ENCODE measurements around the gene USP17L30. TPM values are rescaled to one million over a fixed set of nuclear protein-coding genes. Genes with fewer than 3 reads are reported as not detected.
"Not testable (repeated sequence)": the region's sequence is repeated elsewhere in the genome, so short reads cannot be mapped to it uniquely, and the experiment has no call there.

Gene USP17L30
- total RNA-seq, 5 donors from 2014 or later (not counting 1 experiment from before 2014, with no cell fraction given): not detected

DNA sequence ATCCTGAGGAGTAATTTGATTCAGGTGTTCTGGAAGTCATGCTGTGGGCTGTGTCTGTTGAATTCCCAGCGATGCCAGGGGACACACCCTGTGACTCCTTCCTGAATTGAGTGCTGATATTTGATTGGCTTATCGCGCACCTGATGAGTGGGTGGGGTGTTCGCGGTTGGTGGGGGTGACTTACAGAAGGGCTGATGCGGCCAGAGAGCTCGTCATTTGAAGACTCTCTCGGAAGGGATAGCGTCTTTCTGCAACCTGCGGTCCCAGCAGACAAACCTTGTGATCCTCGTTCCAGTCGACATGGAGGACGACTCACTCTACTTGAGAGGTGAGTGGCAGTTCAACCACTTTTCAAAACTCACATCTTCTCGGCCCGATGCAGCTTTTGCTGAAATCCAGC is 14.3 kb upstream of the USP17L30 start, which contains the start of gene USP17L28:
TSS of gene USP17L28 (plus strand) at position 301 of the 400 bp plus-strand sequence. CDS start at position 301, 0 bp downstream.
- H3K9me3 ChIP-seq; H3K4me1 ChIP-seq (ENCODE audit: control insufficient read depth in 1 of 2, extremely low read depth in 1 of 2, insufficient read depth in 2 of 2, low read length in 2 of 2); H3K36me3 ChIP-seq (ENCODE audit: control insufficient read depth in 2 of 2, extremely low read depth in 1 of 2, insufficient read depth in 1 of 2, low read length in 1 of 2); H3K27ac ChIP-seq (ENCODE audit: low read length); CTCF ChIA-PET; POLR2A ChIA-PET; H3K4me3 ChIP-seq (ENCODE audit: control insufficient read depth in 1 of 2, extremely low read depth in 1 of 2, low read length in 1 of 2); DNase-seq; H3K36me3 Mint-ChIP-seq; H3K9me3 Mint-ChIP-seq; H3K27ac Mint-ChIP-seq; ATAC-seq (replicated peaks in 1 of 4); H3K4me3 Mint-ChIP-seq; H3K27me3 ChIP-seq (replicated peaks in 1 of 2; ENCODE audit: control insufficient read depth in 2 of 2, extremely low read depth in 1 of 2, insufficient read depth in 2 of 2, low read length in 1 of 2); H3K27me3 Mint-ChIP-seq; H3K4me1 Mint-ChIP-seq: not testable (repeated sequence)
- no CpG with 5 or more reads among the region's 15 CpGs for WGBS (ENCODE audit: insufficient coverage)

DNA sequence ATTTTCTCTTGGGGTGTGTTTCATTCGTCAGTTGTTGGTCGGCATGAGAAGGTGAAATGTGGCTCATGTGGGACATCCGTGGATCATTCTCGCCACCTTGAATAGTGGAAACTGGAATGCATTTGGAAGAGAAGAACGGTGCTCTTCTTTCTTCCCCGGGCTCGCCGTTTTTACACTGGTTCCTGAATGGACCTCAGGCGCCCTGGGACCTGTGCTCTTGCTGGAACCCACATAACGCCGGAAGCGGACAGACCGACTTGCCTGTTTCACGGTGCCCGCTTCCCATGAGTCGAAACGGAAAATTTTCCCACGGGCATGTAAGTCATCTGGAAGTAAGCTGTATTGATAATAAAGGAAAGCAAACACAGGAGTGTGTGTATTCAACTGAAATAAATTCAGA is 12.1 kb upstream of the USP17L30 start:
- H3K27me3 Mint-ChIP-seq; H3K9me3 ChIP-seq; H3K36me3 Mint-ChIP-seq; H3K4me3 Mint-ChIP-seq; H3K4me3 ChIP-seq (ENCODE audit: control insufficient read depth in 1 of 2, extremely low read depth in 1 of 2, low read length in 1 of 2); CTCF ChIA-PET; H3K27ac Mint-ChIP-seq; POLR2A ChIA-PET; H3K27me3 ChIP-seq (replicated peaks in 1 of 2; ENCODE audit: control insufficient read depth in 2 of 2, extremely low read depth in 1 of 2, insufficient read depth in 2 of 2, low read length in 1 of 2); ATAC-seq (replicated peaks in 1 of 4); H3K9me3 Mint-ChIP-seq; H3K4me1 Mint-ChIP-seq; H3K36me3 ChIP-seq (ENCODE audit: control insufficient read depth in 2 of 2, extremely low read depth in 1 of 2, insufficient read depth in 1 of 2, low read length in 1 of 2); H3K4me1 ChIP-seq (ENCODE audit: control insufficient read depth in 1 of 2, extremely low read depth in 1 of 2, insufficient read depth in 2 of 2, low read length in 2 of 2); H3K27ac ChIP-seq (ENCODE audit: low read length): not testable (repeated sequence)
- peak in 4 of 35 experiments; percentile 0 to 14 (median 6) for DNase-seq
- 96% methylated on average over 8 of the region's 18 CpGs for WGBS (ENCODE audit: insufficient coverage)

DNA sequence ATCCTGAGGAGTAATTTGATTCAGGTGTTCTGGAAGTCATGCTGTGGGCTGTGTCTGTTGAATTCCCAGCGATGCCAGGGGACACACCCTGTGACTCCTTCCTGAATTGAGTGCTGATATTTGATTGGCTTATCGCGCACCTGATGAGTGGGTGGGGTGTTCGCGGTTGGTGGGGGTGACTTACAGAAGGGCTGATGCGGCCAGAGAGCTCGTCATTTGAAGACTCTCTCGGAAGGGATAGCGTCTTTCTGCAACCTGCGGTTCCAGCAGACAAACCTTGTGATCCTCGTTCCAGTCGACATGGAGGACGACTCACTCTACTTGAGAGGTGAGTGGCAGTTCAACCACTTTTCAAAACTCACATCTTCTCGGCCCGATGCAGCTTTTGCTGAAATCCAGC is 9.6 kb upstream of the USP17L30 start, which contains the start of gene USP17L29:
TSS of gene USP17L29 (plus strand) at position 301 of the 400 bp plus-strand sequence. CDS start at position 301, 0 bp downstream.
- WGBS (ENCODE audit: insufficient coverage): no CpG with 5 or more reads among the region's 15 CpGs
- not testable (repeated sequence) for H3K36me3 Mint-ChIP-seq

DNA sequence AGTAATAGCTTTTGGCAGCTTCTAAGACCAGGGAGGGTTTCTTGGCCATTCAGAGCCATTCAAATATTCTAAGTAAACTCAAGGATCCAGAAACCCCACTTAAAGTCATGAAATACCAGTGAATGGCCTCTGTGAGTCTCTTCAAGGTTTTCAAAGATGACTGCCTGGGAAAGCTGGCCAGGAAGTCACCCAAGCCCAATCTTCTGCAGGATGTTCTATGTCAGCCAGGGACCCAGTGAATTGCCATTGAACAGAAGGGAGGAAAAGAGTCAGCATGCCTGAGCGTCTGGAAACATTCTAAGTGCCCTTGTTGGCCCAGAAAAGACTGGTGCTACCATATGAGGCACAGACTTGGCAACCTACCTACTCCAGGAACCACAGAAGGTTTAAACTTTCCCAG is 17.0 kb downstream of the USP17L30 start:
- H3K27ac Mint-ChIP-seq; H3K27me3 Mint-ChIP-seq; CTCF ChIA-PET; H3K9me3 Mint-ChIP-seq; DNase-seq; POLR2A ChIA-PET; H3K27me3 ChIP-seq (replicated peaks in 1 of 2; ENCODE audit: control insufficient read depth in 2 of 2, extremely low read depth in 1 of 2, insufficient read depth in 2 of 2, low read length in 1 of 2); ATAC-seq (replicated peaks in 1 of 4); H3K4me1 Mint-ChIP-seq; H3K4me3 ChIP-seq (ENCODE audit: control insufficient read depth in 1 of 2, extremely low read depth in 1 of 2, low read length in 1 of 2); H3K27ac ChIP-seq (ENCODE audit: low read length); H3K36me3 ChIP-seq (ENCODE audit: control insufficient read depth in 2 of 2, extremely low read depth in 1 of 2, insufficient read depth in 1 of 2, low read length in 1 of 2); H3K4me1 ChIP-seq (ENCODE audit: control insufficient read depth in 1 of 2, extremely low read depth in 1 of 2, insufficient read depth in 2 of 2, low read length in 2 of 2); H3K36me3 Mint-ChIP-seq; H3K9me3 ChIP-seq: not testable (repeated sequence)
- WGBS (ENCODE audit: insufficient coverage): no CpG with 5 or more reads among the region's 1 CpG
- H3K4me3 Mint-ChIP-seq: peak overlapping the region in 1 of 3 donors; percentile 61

More for the DNA sequence above, 9.6 kb upstream of the USP17L30 start, which contains the start of gene USP17L29:
- H3K4me3 Mint-ChIP-seq; H3K27ac Mint-ChIP-seq; H3K27me3 Mint-ChIP-seq; H3K4me3 ChIP-seq (ENCODE audit: control insufficient read depth in 1 of 2, extremely low read depth in 1 of 2, low read length in 1 of 2); DNase-seq; H3K36me3 ChIP-seq (ENCODE audit: control insufficient read depth in 2 of 2, extremely low read depth in 1 of 2, insufficient read depth in 1 of 2, low read length in 1 of 2); H3K27me3 ChIP-seq (replicated peaks in 1 of 2; ENCODE audit: control insufficient read depth in 2 of 2, extremely low read depth in 1 of 2, insufficient read depth in 2 of 2, low read length in 1 of 2); H3K9me3 Mint-ChIP-seq; CTCF ChIA-PET; H3K27ac ChIP-seq (ENCODE audit: low read length); H3K4me1 Mint-ChIP-seq; POLR2A ChIA-PET; ATAC-seq (replicated peaks in 1 of 4); H3K4me1 ChIP-seq (ENCODE audit: control insufficient read depth in 1 of 2, extremely low read depth in 1 of 2, insufficient read depth in 2 of 2, low read length in 2 of 2); H3K9me3 ChIP-seq: not testable (repeated sequence)

DNA sequence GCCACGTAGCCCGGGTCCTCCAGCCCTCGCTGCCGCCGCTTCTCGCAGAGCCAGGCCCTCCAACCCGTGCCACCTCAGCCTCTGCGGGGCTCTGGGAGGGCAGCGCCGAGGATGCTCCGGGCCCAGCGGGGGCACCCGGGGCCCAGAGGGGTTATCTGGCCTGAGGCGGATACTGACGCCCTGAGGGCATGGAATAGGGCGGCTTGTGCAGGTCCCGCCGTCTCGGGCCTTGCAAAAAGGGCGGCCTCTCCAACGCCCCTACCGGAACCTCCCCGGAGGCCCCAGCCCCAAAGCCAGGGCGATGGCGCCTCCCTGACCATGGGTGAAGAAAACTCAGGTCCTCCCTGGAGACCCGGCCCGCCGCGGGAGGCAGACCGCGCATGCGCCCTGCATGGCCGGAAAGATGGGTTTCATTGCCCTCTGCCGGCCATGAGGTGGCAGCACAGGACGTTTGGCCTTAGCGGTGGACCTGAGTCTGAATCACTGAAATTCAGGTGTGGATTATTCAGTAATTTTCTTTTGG is 18.1 kb downstream of the USP17L30 start:
- DNase-seq (peak in 33 of 35 experiments; percentile 8 to 62 (median 31)), ATAC-seq (replicated peaks in 1 of 4) (peak in 1 of 4 experiments; percentile 42)
- H3K36me3 Mint-ChIP-seq; H3K9me3 ChIP-seq; H3K27ac Mint-ChIP-seq; H3K4me1 Mint-ChIP-seq; POLR2A ChIA-PET; H3K9me3 Mint-ChIP-seq; H3K36me3 ChIP-seq (ENCODE audit: control insufficient read depth in 2 of 2, extremely low read depth in 1 of 2, insufficient read depth in 1 of 2, low read length in 1 of 2); H3K27me3 Mint-ChIP-seq; H3K27ac ChIP-seq (ENCODE audit: low read length); CTCF ChIA-PET; H3K4me1 ChIP-seq (ENCODE audit: control insufficient read depth in 1 of 2, extremely low read depth in 1 of 2, insufficient read depth in 2 of 2, low read length in 2 of 2); H3K27me3 ChIP-seq (replicated peaks in 1 of 2; ENCODE audit: control insufficient read depth in 2 of 2, extremely low read depth in 1 of 2, insufficient read depth in 2 of 2, low read length in 1 of 2): not testable (repeated sequence)
- peak overlapping the region; percentile 25 to 61 (median 61) for H3K4me3 Mint-ChIP-seq
- WGBS (ENCODE audit: insufficient coverage): 76% methylated on average over 9 of the region's 36 CpGs
- peak overlapping the region; percentile 38 for H3K4me3 ChIP-seq (ENCODE audit: control insufficient read depth in 1 of 2, extremely low read depth in 1 of 2, low read length in 1 of 2)

DNA sequence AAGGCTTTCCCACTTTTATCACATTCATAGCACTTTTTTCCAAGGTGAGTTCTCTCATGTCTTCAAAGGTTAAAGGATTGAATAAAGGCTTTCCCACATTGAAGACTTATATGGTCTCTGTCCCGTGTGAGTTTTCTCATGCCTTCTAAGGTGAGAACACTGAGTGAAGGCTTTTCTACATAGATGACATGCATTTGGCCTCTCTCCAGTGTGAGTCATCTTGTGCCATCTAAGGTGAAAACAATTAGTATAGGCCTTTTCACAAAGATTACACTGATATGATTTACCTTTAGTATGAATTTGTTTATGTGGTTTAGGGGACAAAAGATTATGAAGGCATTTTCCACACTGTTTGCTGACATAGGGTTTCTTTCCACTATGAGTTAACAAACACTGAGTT is 21.2 kb downstream of the USP17L30 start:
- ATAC-seq (replicated peaks in 1 of 4): no peak
- ChIA-PET CTCF (no interaction called here), POLR2A (no interaction called here)
- H3K9me3 Mint-ChIP-seq: no peaks in the 10 kb centered on the region
- no peaks in the 10 kb centered on the region for H3K36me3 Mint-ChIP-seq
- H3K36me3 ChIP-seq (ENCODE audit: control insufficient read depth in 2 of 2, extremely low read depth in 1 of 2, insufficient read depth in 1 of 2, low read length in 1 of 2): no peaks in the 10 kb centered on the region
- no peak overlapping the region for H3K4me3 ChIP-seq (ENCODE audit: control insufficient read depth in 1 of 2, extremely low read depth in 1 of 2, low read length in 1 of 2)
- no CpG with 5 or more reads among the region's 1 CpG for whole genome bisulfite sequencing (ENCODE audit: insufficient coverage)
- no peaks in the 10 kb centered on the region for H3K9me3 ChIP-seq
- H3K27ac ChIP-seq (ENCODE audit: low read length): no peak overlapping the region
- H3K27me3 ChIP-seq (replicated peaks in 1 of 2; ENCODE audit: control insufficient read depth in 2 of 2, extremely low read depth in 1 of 2, insufficient read depth in 2 of 2, low read length in 1 of 2): no peaks in the 10 kb centered on the region
- DNase-seq: no peak
- peaks cover 0 to 4% (median 0%) of the 10 kb centered on the region in 3 donors for H3K4me1 Mint-ChIP-seq
- no peak overlapping the region for H3K4me3 Mint-ChIP-seq
- no peak overlapping the region for H3K27ac Mint-ChIP-seq
- peaks cover 0 to 4% of the 10 kb centered on the region in 2 experiments for H3K4me1 ChIP-seq (ENCODE audit: control insufficient read depth in 1 of 2, extremely low read depth in 1 of 2, insufficient read depth in 2 of 2, low read length in 2 of 2)
- H3K27me3 Mint-ChIP-seq: no peaks in the 10 kb centered on the region

DNA sequence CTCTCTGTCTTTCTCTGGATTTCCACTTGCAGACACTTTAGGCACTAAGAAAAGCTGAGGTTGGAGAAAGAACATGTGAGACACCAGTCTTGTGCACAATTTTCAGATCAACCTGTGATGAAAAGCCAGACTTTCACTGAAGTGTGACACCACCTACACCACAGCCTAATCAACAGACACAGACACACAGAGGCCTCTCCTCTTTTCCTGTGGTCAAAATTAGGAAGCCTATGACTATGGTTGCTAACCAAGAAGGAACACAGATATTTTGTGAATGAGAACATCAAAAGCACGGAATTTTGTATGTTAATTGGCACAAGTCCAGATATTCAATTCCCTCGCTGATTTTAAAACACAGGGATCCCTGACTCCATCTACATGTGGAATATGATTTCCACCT is 26.1 kb downstream of the USP17L30 start:
- H3K4me1 ChIP-seq (ENCODE audit: control insufficient read depth in 1 of 2, extremely low read depth in 1 of 2, insufficient read depth in 2 of 2, low read length in 2 of 2); H3K27ac ChIP-seq (ENCODE audit: low read length); H3K27ac Mint-ChIP-seq; CTCF ChIA-PET; H3K9me3 Mint-ChIP-seq; H3K27me3 ChIP-seq (replicated peaks in 1 of 2; ENCODE audit: control insufficient read depth in 2 of 2, extremely low read depth in 1 of 2, insufficient read depth in 2 of 2, low read length in 1 of 2); ATAC-seq (replicated peaks in 1 of 4); POLR2A ChIA-PET; H3K9me3 ChIP-seq; H3K36me3 ChIP-seq (ENCODE audit: control insufficient read depth in 2 of 2, extremely low read depth in 1 of 2, insufficient read depth in 1 of 2, low read length in 1 of 2); H3K4me1 Mint-ChIP-seq; H3K4me3 ChIP-seq (ENCODE audit: control insufficient read depth in 1 of 2, extremely low read depth in 1 of 2, low read length in 1 of 2); H3K36me3 Mint-ChIP-seq; H3K4me3 Mint-ChIP-seq; DNase-seq; H3K27me3 Mint-ChIP-seq: not testable (repeated sequence)
- WGBS (ENCODE audit: insufficient coverage): no CpG with 5 or more reads among the region's 2 CpGs
